ENCODE measurements around the gene TTC28.

- TF ChIP-seq POLR2A (IDR thresholded peaks at IDR 0.05; ENCODE audit: low read depth): no peak
- no peak for TF ChIP-seq CTCF (IDR thresholded peaks at IDR 0.05)
These were observed 74.5 kb downstream of the TTC28 start for GRCh38 chr22:28604966-28605761.

All from esophagus muscularis mucosa (tissue), 3 donors.